GM18502 (cell line): Measurements from ENCODE around the gene RRAGC.
"Not testable (repeated sequence)": the region's sequence is repeated elsewhere in the genome, so short reads cannot be mapped to it uniquely, and the experiment has no call there.

Experiments
- ATAC-seq: cut with Tn5 transposase; IDR thresholded peaks from one replicate; pipeline ENCODE4 v1.9.1; 2021; ENCODE audit warnings: mild to moderate bottlenecking; ENCODE audit not compliant: unreplicated experiment, poor library complexity

Gene RRAGC

GRCh38 chr1:38860454-38860795 lies 853 bp upstream of the RRAGC start:
- no peak for ATAC-seq

- ATAC-seq: peak; percentile 34
Measured at GRCh38 chr1:38858833-38859560, 575 bp downstream of the RRAGC start.

DNA sequence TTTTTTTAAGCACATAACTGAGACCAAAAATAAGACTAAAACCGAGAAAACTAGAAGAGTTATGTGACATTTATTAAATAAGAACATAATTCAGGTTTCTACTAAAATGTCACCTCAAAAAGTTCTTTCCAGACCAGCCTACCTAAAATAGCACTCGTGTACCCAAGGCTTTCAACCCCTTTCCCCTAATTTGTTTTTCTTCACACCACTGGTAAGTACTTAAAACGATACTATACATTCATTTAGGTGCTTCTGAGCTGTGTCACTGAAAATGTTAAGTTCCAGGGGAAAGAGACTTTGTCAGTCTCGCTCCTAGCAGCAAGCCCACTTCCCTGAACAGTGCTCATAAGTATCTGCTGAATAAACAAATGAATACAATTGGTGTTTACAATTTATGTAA lies 6.8 kb downstream of the RRAGC start:
- ATAC-seq: peak; percentile 53

- ATAC-seq: no peak
Measured at GRCh38 chr1:38848071-38848470, 11.5 kb downstream of the RRAGC start.

GRCh38 chr1:38846210-38846609 lies 13.4 kb downstream of the RRAGC start:
- ATAC-seq: no peak

- not testable (repeated sequence) for ATAC-seq
Measured at GRCh38 chr1:38845088-38845487, 14.5 kb downstream of the RRAGC start.

DNA sequence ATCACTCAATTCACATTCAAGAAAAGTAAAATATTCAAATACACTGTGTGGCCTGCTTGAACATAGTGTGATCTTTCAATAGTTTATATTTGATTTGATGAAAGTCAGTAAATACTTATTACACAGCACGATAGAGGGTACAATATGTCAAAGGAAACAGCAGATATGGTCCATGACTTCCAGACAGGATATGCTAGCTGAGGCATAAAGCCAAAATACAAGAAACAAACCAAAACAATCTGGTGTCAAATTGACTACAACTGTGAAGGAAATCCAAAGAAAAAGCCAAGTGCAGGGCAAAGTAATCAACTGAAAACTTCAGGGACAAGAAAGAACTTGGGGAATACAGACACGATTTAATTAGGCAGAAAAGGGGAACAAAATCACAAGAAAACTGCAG lies 19.3 kb downstream of the RRAGC start:
- ATAC-seq: no peak

- ATAC-seq: no peak
Measured at GRCh38 chr1:38839363-38839762, 20.2 kb downstream of the RRAGC start.

DNA sequence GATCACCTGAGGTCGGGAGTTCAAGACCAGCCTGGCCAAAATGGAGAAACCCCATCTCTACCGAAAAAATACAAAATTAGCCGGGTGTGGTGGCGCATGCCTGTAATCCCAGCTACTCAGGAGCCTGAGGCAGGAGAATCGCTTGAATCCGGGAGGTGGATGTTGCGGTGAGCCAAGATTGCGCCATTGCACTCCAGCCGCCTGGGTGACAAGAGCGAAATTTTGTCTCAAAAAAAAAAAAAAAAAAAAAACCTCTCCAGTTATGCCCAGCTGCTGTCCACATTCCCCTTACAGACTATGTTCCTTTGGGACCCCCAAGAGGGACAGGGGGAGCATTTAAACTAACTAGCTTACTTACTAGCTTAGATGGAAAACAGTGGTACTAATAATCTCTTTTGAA lies 23.3 kb downstream of the RRAGC start:
- ATAC-seq: not testable (repeated sequence)

DNA sequence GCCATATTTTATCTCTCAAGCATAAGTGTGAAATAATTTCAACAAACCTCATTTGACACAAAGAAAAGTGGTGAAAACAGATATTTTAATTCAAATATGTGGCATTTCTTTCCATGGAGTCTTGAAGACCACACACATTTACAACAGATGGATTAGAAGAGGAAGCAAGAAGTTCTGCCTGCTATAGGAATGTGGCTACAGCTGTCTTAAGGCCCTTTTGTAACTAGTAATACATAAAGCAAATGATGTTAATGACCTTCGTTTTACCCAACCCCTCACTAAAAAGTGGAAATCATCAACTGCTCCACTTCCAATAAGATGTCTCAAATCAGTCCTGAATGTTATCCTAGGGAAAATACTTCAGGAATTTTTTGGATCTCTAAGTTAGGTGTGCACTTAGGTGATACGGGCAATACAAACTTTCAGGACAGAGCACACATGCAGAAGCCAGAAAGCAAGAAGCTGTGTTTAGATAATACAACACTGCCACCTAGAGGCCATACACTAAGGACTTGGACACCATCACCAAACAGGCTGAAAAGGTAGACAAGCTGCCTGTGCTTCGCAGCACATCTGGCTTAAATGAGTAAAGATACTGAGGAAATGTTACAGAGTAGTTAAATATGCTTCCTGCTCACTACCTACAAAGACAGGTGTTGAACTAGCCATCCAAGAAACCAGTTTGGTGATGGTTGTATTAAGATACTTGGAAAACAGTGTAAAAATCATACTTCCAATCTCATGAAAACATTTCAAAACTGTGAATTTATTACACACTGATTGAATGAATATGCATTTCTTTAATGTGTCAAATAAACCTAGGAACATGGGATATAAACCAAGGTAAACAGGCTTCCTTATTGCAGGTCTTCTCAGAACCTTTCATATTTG lies 24.4 kb downstream of the RRAGC start:
- peak; percentile 54 for ATAC-seq

DNA sequence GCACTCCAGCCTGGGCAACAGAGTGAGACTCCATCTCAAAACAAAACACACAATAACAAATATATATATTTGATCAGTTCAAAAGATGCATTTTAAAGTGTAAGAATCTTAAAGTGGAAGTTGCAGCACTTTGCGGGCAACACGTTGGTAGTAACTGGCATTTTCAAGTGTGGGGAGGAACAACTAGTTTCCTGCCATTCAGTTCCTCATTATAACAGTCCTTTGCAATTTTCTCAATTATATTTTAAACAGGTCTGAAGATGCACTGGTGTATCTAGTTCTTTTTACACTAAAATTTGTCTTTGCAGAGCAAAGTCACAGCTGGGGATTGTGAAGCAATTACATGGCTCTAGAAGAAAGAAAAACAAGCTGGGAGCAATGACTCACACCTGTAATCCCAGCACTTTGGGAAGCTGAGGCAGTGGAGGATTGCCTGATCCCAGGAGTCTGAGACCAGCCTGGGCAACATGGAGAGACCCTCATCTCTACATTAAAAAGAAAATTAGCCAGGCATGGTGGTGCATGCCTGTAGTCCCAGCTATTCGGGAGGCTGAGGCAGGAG lies 25.3 kb downstream of the RRAGC start:
- no peak for ATAC-seq

- no peak for ATAC-seq
Measured at GRCh38 chr1:38833146-38833545, 26.4 kb downstream of the RRAGC start.

DNA sequence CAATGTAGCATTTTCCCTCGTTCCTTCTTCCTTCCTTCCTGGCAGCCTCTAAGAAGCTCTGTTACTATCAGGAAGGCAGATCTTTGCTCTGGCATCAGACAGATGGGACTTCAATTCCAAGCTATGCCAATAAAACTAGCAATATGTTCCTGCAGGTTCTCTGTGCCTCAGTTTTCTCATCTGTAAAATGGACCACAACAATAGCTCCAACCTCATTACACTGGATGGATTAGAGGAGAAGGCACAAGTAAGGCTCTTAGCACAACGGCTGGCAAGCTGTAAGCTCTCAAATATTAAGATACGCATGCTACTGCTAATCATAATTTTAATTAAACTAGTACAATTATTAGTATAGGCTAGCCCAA lies 27.2 kb downstream of the RRAGC start:
- ATAC-seq: no peak

DNA sequence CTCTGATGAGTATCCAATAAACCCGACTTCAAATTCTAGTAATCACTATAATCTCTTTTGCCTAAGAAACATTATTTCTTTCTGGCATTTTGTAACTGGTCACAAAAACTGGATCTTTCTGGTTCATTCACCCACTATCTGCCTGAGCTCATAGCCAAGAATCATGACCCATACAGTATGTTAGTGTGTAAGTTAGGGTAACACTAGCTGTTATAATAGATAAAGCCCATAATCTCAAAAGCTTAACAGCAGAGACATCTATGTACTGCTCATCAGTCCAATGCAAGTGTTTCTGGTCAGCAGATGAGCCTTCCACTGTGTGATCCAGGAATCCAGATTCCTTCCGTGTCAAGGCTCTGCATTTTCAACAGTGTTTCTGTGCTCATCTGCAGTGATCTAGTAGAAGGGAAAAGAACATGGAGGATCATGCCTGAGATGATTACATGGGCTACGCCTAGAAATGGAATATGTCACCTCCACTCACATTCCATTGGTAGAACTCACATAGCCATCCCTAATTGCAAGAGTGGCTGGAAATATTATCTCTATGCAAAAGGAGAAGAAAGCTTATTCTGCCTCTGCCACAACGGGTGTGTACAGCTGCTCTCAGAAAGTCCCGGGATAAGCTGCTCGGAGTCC lies 27.7 kb downstream of the RRAGC start:
- no peak for ATAC-seq

DNA sequence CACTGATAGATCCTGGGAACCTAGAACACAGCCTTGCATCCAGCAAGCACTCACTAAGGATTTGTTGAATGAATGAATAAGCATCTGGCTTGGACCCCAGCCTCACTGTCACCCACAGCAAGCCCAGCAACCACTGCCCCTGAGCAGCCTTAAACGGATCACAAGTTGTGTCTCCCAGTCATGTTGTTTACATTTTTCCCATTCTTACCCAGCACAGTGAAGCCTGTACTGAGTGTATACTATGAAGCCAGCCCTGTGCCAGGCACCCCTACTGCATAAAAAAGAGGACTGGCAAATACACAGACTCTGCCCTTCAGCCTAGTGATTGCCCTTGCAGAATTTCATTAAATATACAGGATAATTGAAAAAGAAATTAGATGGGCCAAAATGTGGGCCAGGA lies 30.2 kb downstream of the RRAGC start:
- ATAC-seq: no peak

DNA sequence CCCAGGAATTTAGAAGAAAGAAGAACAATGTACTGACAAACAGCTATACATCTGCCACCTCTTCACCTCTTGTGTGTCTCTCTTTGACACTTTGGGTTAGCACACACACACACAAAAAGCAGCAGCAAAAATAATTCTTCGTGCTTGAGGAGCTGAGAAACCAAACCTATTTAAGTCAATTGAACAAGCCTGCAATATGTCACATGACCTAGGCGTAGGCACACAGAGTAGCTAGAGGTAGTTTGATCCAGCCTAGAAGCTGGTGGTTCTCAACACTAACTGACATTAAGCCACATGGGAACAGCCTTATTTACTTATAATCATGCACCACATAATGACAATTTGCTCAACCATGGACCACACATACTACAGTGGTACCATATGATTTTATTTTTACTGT lies 32.3 kb downstream of the RRAGC start:
- ATAC-seq: no peak

DNA sequence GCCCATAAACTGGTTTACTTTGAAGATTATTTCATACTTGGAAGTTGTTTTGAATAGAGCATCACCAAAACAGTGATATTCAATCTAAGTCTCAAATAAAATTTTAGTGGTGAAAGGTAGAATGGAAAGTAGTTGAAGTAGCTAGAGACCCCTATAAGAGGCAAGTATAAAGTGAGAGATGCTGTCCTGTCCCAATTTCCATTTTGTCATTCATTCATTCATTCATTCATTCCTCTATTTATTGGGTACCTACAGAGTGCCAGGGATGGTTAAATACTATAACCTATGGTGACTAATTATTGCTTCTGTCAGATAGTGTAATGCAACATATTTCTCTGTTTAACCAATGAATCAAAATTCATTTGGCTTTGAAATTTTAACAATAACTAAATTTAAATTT lies 32.7 kb downstream of the RRAGC start:
- no peak for ATAC-seq

DNA sequence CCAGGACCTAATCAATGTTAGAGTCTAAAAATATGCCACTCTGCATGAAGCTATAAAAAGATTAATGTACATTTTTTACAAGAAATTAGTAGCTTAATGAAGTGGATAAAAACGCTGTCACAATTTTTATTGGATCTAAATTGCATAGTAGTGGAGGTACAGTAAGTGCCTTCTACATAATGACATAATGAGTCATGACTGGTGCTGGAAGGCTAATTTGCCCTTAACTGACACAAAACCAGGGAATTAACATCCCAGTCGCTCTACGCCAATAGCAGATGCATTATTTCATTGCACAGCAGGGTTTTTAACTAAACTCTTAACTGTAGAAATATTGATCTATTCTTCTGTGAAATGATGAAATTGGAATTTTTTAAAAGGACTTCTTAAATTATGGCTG lies 33.3 kb downstream of the RRAGC start:
- ATAC-seq: no peak

DNA sequence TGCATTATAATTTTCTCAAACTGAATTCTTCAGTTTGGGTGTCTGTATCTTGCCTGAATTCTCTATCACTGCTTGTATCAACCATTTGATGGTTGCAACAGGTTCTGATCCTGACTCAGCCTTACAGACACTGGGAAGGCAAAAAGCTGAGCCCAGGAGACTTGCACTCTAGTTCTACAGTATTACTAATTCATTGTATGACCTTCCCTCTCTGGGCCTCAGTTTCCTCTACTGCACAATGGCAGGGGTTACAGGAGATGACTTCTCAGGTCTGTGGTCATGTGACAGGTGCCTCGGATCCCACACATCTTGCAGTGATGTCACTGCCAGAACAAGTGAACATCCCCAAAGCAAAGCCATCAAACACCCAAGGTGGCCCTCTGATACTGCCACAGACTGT lies 38.7 kb downstream of the RRAGC start:
- ATAC-seq: no peak

DNA sequence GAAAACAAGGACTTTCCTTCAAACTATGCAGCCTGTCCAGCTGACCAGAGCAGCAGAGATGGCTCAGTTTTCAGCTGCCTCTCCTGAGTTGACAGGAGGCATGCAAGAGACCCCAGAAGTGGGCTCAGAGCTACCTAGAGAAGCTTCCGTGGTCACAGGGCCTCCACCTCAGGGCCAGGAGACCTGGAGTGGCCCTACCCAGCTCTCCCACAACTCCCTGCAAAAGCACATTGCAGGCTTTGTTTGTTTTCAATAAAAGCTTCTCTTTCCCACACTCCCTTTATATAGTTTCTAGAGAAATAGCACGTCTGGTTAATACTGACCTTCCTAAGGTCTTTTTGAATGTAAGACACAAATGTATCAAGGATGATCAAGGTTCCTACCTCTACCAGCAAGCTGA lies 40.1 kb downstream of the RRAGC start:
- no peak for ATAC-seq

DNA sequence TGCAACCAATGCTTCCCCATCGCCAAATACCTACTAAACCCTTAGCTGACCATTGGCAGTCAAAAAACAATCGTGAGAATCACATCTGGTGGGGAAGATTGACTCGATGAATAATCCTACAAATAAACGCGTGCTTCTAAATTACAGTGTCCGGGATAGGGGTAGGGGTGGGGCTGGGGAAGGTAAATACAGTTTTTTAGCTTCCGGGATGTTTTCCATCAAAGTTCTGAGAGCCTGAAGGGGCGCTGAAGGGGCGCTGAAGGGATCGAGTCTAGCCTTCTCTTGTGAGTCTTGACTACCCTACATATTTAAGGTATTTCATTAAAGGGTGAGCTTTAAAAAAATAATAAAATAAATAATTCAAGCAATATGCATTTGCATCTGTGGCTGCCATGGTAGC lies 40.5 kb downstream of the RRAGC start:
- no peak for ATAC-seq
